Measurements from ENCODE around the gene PCTP. TPM values are rescaled to one million over a fixed set of nuclear protein-coding genes. Genes with fewer than 3 reads are reported as not detected.
A peak's percentile ranks its signal among the peaks of the same experiment; 100 is the strongest.

PCTP gene
- 10 to 100 TPM; 11.2 to 17.4 (median 11.8) TPM for total RNA-seq

GRCh38 chr17:55750750-55751657, at the start of gene PCTP:
Gene PCTP (plus strand): TSS chr17:55751051. CDS start chr17:55751104, 53 bp downstream.
- TF ChIP-seq POLR2AphosphoS5 (IDR thresholded peaks at IDR 0.05) = peak; percentile 88 to 91
- peak in 1 of 3 experiments; percentile 57 for TF ChIP-seq CTCF (IDR thresholded peaks at IDR 0.05)
- TF ChIP-seq EP300 (IDR thresholded peaks at IDR 0.05) = no peak
- peak; percentile 68 for TF ChIP-seq POLR2A (IDR thresholded peaks at IDR 0.05; ENCODE audit: low read depth)
- WGBS = under 1% methylated on average over 19 of the region's 53 CpGs

GRCh38 chr17:55702150-55702549, 48.7 kb upstream of the PCTP start:
- DNase-seq (ENCODE audit: extremely low spot score) = no peak

More at GRCh38 chr17:55750750-55751657, at the start of gene PCTP:
- Histone ChIP-seq H3K9me3 (no peaks in the 10 kb centered on the region), H3K27ac (replicated peaks in 1 of 4) (peak within 1 kb of the TSS; percentile 86 to 89 (median 88)), H3K36me3 (peaks cover 0 to 14% (median 7%) of the 10 kb centered on the region in 4 donors), H3K27me3 (no peaks in the 10 kb centered on the region), H3K4me1 (peaks cover 13 to 38% (median 22%) of the 10 kb centered on the region in 4 donors), H3K4me3 (peak within 1 kb of the TSS; percentile 81 to 89 (median 82))
- intact Hi-C loops (cut with DNase I) = loop anchor here (5.0 kb wide), 1 partner anchor 34 kb away; no protein-coding TSS in a partner anchor
- peak; percentile 98 for DNase-seq (ENCODE audit: extremely low spot score)

GRCh38 chr17:55704401-55704800, 46.5 kb upstream of the PCTP start:
- 74% methylated on average over 1 of the region's 1 CpG for WGBS
- TF ChIP-seq POLR2A (IDR thresholded peaks at IDR 0.05; ENCODE audit: low read depth) (no peak), CTCF (IDR thresholded peaks at IDR 0.05) (no peak), EP300 (IDR thresholded peaks at IDR 0.05) (no peak), POLR2AphosphoS5 (IDR thresholded peaks at IDR 0.05) (no peak)
- no peak for DNase-seq (ENCODE audit: extremely low spot score)
- H3K27me3 ChIP-seq = no peaks in the 10 kb centered on the region
- H3K9me3 ChIP-seq = no peaks in the 10 kb centered on the region
- H3K27ac ChIP-seq (replicated peaks in 1 of 4) = no peak overlapping the region
- H3K4me3 ChIP-seq = no peak overlapping the region
- peaks cover 0 to 16% (median 11%) of the 10 kb centered on the region in 4 donors for H3K4me1 ChIP-seq
- H3K36me3 ChIP-seq = no peaks in the 10 kb centered on the region
- intact Hi-C loops (cut with DNase I) = no loop called here

More at GRCh38 chr17:55702150-55702549, 48.7 kb upstream of the PCTP start:
- no peak for TF ChIP-seq POLR2AphosphoS5 (IDR thresholded peaks at IDR 0.05)
- no peak for TF ChIP-seq POLR2A (IDR thresholded peaks at IDR 0.05; ENCODE audit: low read depth)
- no peak for TF ChIP-seq EP300 (IDR thresholded peaks at IDR 0.05)
- TF ChIP-seq CTCF (IDR thresholded peaks at IDR 0.05) = no peak
- no peaks in the 10 kb centered on the region for H3K36me3 ChIP-seq
- no peaks in the 10 kb centered on the region for H3K9me3 ChIP-seq
- WGBS = 73% methylated on average over 7 of the region's 7 CpGs
- no peaks in the 10 kb centered on the region for H3K27me3 ChIP-seq
- H3K4me1 ChIP-seq = peaks cover 0 to 13% (median 8%) of the 10 kb centered on the region in 4 donors
- H3K27ac ChIP-seq (replicated peaks in 1 of 4) = no peak overlapping the region
- intact Hi-C loops (cut with DNase I) = no loop called here
- H3K4me3 ChIP-seq = no peak overlapping the region

GRCh38 chr17:55705847-55706246, 45.0 kb upstream of the PCTP start:
- Histone ChIP-seq H3K27ac (replicated peaks in 1 of 4) (no peak overlapping the region), H3K36me3 (no peaks in the 10 kb centered on the region), H3K27me3 (no peaks in the 10 kb centered on the region), H3K4me1 (peaks cover 0 to 18% (median 11%) of the 10 kb centered on the region in 4 donors), H3K9me3 (no peaks in the 10 kb centered on the region), H3K4me3 (no peak overlapping the region)
- intact Hi-C loops (cut with DNase I) = no loop called here
- no peak for TF ChIP-seq POLR2A (IDR thresholded peaks at IDR 0.05; ENCODE audit: low read depth)
- TF ChIP-seq POLR2AphosphoS5 (IDR thresholded peaks at IDR 0.05) = no peak
- TF ChIP-seq CTCF (IDR thresholded peaks at IDR 0.05) = no peak
- no peak for DNase-seq (ENCODE audit: extremely low spot score)
